HUES64 (cell line): Measurements from ENCODE around the gene TMEM171.

ENCODE experiments used
- H3K27ac ChIP-seq: 2 replicates; pipeline ENCODE4 v1.7.0; 2013; ENCODE audit warnings: low read depth, low read length, inconsistent platforms
- H3K27me3 ChIP-seq: 2 replicates; pipeline ENCODE4 v1.6.1; 2013; ENCODE audit warnings: mild to moderate bottlenecking, low read length; ENCODE audit not compliant: insufficient read depth
- H3K36me3 ChIP-seq: 2 replicates; pipeline ENCODE4 v1.6.1; 2013; ENCODE audit warnings: mild to moderate bottlenecking, low read length; ENCODE audit not compliant: insufficient read depth
- H3K4me1 ChIP-seq: 2 replicates; pipeline ENCODE4 v1.6.1; 2013; ENCODE audit warnings: mild to moderate bottlenecking, low read length, moderate library complexity; ENCODE audit not compliant: insufficient read depth
- H3K4me3 ChIP-seq: 2 replicates; pipeline ENCODE4 v1.5.1; 2013; ENCODE audit warnings: mild to moderate bottlenecking, low read length, moderate library complexity
- H3K9ac ChIP-seq: 2 replicates; pipeline ENCODE4 v1.6.1; 2013; ENCODE audit warnings: mild to moderate bottlenecking, low read depth, low read length
- H3K9me3 ChIP-seq: 2 replicates; pipeline ENCODE4 v1.6.1; 2013; ENCODE audit warnings: low read depth, low read length; ENCODE audit not compliant: insufficient read depth
- WGBS: fragments of 150-250, 120-280 bp; methylation state at CpG from one replicate; pipeline ENCODE4 v1.1.7; 2013; ENCODE audit warnings: missing lambda C conversion rate; 5-methylcytosine and 5-hydroxymethylcytosine counted together

The TMEM171 gene

GRCh38 chr5:73104326-73104725 lies 16.0 kb upstream of the TMEM171 start:
- H3K9ac ChIP-seq, result no peak overlapping the region

GRCh38 chr5:73106335-73106734 lies 14.0 kb upstream of the TMEM171 start:
- H3K27me3 ChIP-seq, result no peaks in the 10 kb centered on the region
- H3K9ac ChIP-seq, result no peak overlapping the region
- H3K4me1 ChIP-seq, result no peaks in the 10 kb centered on the region
- no peak overlapping the region for H3K4me3 ChIP-seq
- no peak overlapping the region for H3K27ac ChIP-seq
- no peaks in the 10 kb centered on the region for H3K36me3 ChIP-seq
- H3K9me3 ChIP-seq, result peaks cover 4% of the 10 kb centered on the region; the same call in 1 of the 2 replicates

More at GRCh38 chr5:73104326-73104725, 16.0 kb upstream of the TMEM171 start:
- WGBS, result 78% methylated on average over 1 of the region's 1 CpG
- H3K27ac ChIP-seq, result no peak overlapping the region
- H3K4me3 ChIP-seq, result no peak overlapping the region
- H3K4me1 ChIP-seq, result no peaks in the 10 kb centered on the region
- peaks cover 4% of the 10 kb centered on the region; the same call in 1 of the 2 replicates for H3K9me3 ChIP-seq
- H3K27me3 ChIP-seq, result no peaks in the 10 kb centered on the region
- H3K36me3 ChIP-seq, result no peaks in the 10 kb centered on the region

GRCh38 chr5:73110190-73110589 lies 10.2 kb upstream of the TMEM171 start:
- Histone ChIP-seq H3K4me1 (no peaks in the 10 kb centered on the region), H3K36me3 (no peaks in the 10 kb centered on the region), H3K9me3 (peaks cover 4% of the 10 kb centered on the region; the same call in 1 of the 2 replicates), H3K27ac (no peak overlapping the region), H3K9ac (no peak overlapping the region), H3K27me3 (no peaks in the 10 kb centered on the region), H3K4me3 (no peak overlapping the region)
- WGBS, result 96% methylated on average over 1 of the region's 1 CpG

GRCh38 chr5:73111536-73111935 lies 8.8 kb upstream of the TMEM171 start:
- Histone ChIP-seq H3K36me3 (no peaks in the 10 kb centered on the region), H3K9me3 (peaks cover 4% of the 10 kb centered on the region; the same call in 1 of the 2 replicates), H3K9ac (no peak overlapping the region), H3K27me3 (peaks cover 4% of the 10 kb centered on the region; the same call in 1 of the 2 replicates), H3K4me3 (no peak overlapping the region), H3K4me1 (no peaks in the 10 kb centered on the region), H3K27ac (no peak overlapping the region)
- 85% methylated on average over 1 of the region's 1 CpG for WGBS

GRCh38 chr5:73112359-73112758 lies 8.0 kb upstream of the TMEM171 start:
- Histone ChIP-seq H3K27me3 (peaks cover 4% of the 10 kb centered on the region; the same call in 1 of the 2 replicates), H3K36me3 (no peaks in the 10 kb centered on the region), H3K9me3 (peaks cover 4% of the 10 kb centered on the region; the same call in 1 of the 2 replicates), H3K9ac (no peak overlapping the region), H3K4me3 (no peak overlapping the region), H3K27ac (no peak overlapping the region), H3K4me1 (no peaks in the 10 kb centered on the region)
- WGBS, result 81% methylated on average over 1 of the region's 1 CpG

- Histone ChIP-seq H3K36me3 (no peaks in the 10 kb centered on the region), H3K9ac (no peak overlapping the region), H3K4me1 (no peaks in the 10 kb centered on the region), H3K27me3 (peaks cover 21% of the 10 kb centered on the region), H3K4me3 (no peak overlapping the region), H3K27ac (no peak overlapping the region), H3K9me3 (no peaks in the 10 kb centered on the region)
- 91% methylated on average over 3 of the region's 3 CpGs for WGBS
Measured at GRCh38 chr5:73114044-73114688, 6.2 kb upstream of the TMEM171 start.

- no peak overlapping the region for H3K4me3 ChIP-seq
- peaks cover 34% of the 10 kb centered on the region for H3K27me3 ChIP-seq
- H3K9me3 ChIP-seq, result no peaks in the 10 kb centered on the region
- no peaks in the 10 kb centered on the region for H3K4me1 ChIP-seq
- H3K27ac ChIP-seq, result no peak overlapping the region
- WGBS, result 85% methylated on average over 4 of the region's 4 CpGs
- no peaks in the 10 kb centered on the region for H3K36me3 ChIP-seq
- no peak overlapping the region for H3K9ac ChIP-seq
Measured at GRCh38 chr5:73115399-73116051, 4.8 kb upstream of the TMEM171 start.

- Histone ChIP-seq H3K27ac (no peak overlapping the region), H3K27me3 (peaks cover 44% of the 10 kb centered on the region), H3K9ac (no peak overlapping the region), H3K4me3 (no peak overlapping the region), H3K36me3 (no peaks in the 10 kb centered on the region), H3K9me3 (no peaks in the 10 kb centered on the region), H3K4me1 (no peaks in the 10 kb centered on the region)
- 83% methylated on average over 2 of the region's 2 CpGs for WGBS
Measured at GRCh38 chr5:73116506-73116905, 3.9 kb upstream of the TMEM171 start.

- 82% methylated on average over 3 of the region's 3 CpGs for WGBS
- Histone ChIP-seq H3K27me3 (peaks cover 51% of the 10 kb centered on the region), H3K4me1 (no peaks in the 10 kb centered on the region), H3K27ac (no peak overlapping the region), H3K36me3 (no peaks in the 10 kb centered on the region), H3K9ac (no peak overlapping the region), H3K9me3 (no peaks in the 10 kb centered on the region), H3K4me3 (no peak overlapping the region)
Measured at GRCh38 chr5:73117088-73117740, 3.2 kb upstream of the TMEM171 start.

- Histone ChIP-seq H3K27me3 (peaks cover 63% of the 10 kb centered on the region), H3K4me1 (peaks cover under 1% of the 10 kb centered on the region; the same call in 1 of the 2 replicates), H3K27ac (no peak overlapping the region), H3K4me3 (no peak overlapping the region), H3K36me3 (no peaks in the 10 kb centered on the region), H3K9ac (no peak overlapping the region), H3K9me3 (no peaks in the 10 kb centered on the region)
- WGBS, result 92% methylated on average over 5 of the region's 5 CpGs
Measured at GRCh38 chr5:73118391-73118973, 1.9 kb upstream of the TMEM171 start.
